SK-N-SH (cell line): ENCODE data around the gene HOPX. TPM values are rescaled to one million over a fixed set of nuclear protein-coding genes. Genes with fewer than 3 reads are reported as not detected.
A peak's percentile ranks its signal among the peaks of the same experiment; 100 is the strongest.

ENCODE experiments used
- CTCF ChIA-PET: fragments of 300-600, 350-600 bp; formaldehyde crosslinking; extraction: SDS; loops from one replicate; lab custom pipeline; 2021; lab: Yijun Ruan, JAX
- POLR2A ChIA-PET: fragments of 350-600 bp; sonication (Branson Sonifier 250); formaldehyde crosslinking; extraction: SDS; loops from one replicate; lab custom pipeline; 2020; ENCODE audit warnings: antibody characterized with exemption, inconsistent platforms; lab: Yijun Ruan, JAX
- DNase-seq: peaks from one replicate; pipeline ENCODE4 v3.0.0; 2012
- H2AFZ ChIP-seq: fragments of 200-600 bp; sonication (generic); 2 replicates; pipeline ENCODE4 v1.8.1; 2016; ENCODE audit warnings: antibody characterized with exemption, mild to moderate bottlenecking, low read depth
- H3F3A ChIP-seq: fragments of 200-600 bp; sonication (generic); replicated peaks from 2 replicates; pipeline ENCODE3; 2016; ENCODE audit warnings: antibody characterized with exemption, mild to moderate bottlenecking; ENCODE audit not compliant: insufficient read depth
- H3K27ac ChIP-seq, 2 experiments: fragments of 200-500 bp in 1 of 2; fragments of 200-600 bp in 1 of 2; sonication (Bioruptor generic) in 1 of 2; sonication (generic), shearing (Covaris generic) in 1 of 2; 2 replicates each; pipeline versions ENCODE4 v1.5.1 to v1.6.1; 2014 to 2016; ENCODE audit warnings: low read depth in 2 of 2, inconsistent platforms in 1 of 2, low read length in 1 of 2, mild to moderate bottlenecking in 1 of 2, mixed read lengths in 1 of 2
- H3K27me3 ChIP-seq: fragments of 200-600 bp; sonication (generic), shearing (Covaris generic); 2 replicates; pipeline ENCODE4 v1.6.1; 2016; ENCODE audit warnings: mixed run types; ENCODE audit not compliant: insufficient read depth
- H3K36me3 ChIP-seq, 2 experiments: fragments of 200-500 bp in 1 of 2; fragments of 200-600 bp in 1 of 2; sonication (Bioruptor generic) in 1 of 2; sonication (generic) in 1 of 2; replicated peaks in 1 of 2; 2 replicates each; pipeline versions ENCODE3 to v1.5.1; 2014 to 2016; ENCODE audit warnings: low read length in 1 of 2, mild to moderate bottlenecking in 1 of 2; ENCODE audit not compliant: insufficient read depth in 2 of 2, control insufficient read depth in 1 of 2
- H3K4me1 ChIP-seq, 2 experiments: fragments of 200-500 bp in 1 of 2; fragments of 200-600 bp in 1 of 2; sonication (Bioruptor generic) in 1 of 2; sonication (generic), shearing (Covaris generic) in 1 of 2; 2 replicates each; pipeline versions ENCODE4 v1.5.1 to v1.6.1; 2014 to 2016; ENCODE audit warnings: low read depth in 1 of 2, low read length in 1 of 2, mixed run types in 1 of 2; ENCODE audit not compliant: insufficient read depth in 2 of 2, control insufficient read depth in 1 of 2
- H3K4me2 ChIP-seq: fragments of 200-600 bp; sonication (generic), shearing (Covaris generic); 2 replicates; pipeline ENCODE4 v1.6.1; 2017; ENCODE audit warnings: mixed run types
- H3K4me3 ChIP-seq, 2 experiments: fragments of 200-500 bp in 1 of 2; fragments of 200-600 bp in 1 of 2; sonication (Bioruptor generic) in 1 of 2; sonication (generic), shearing (Covaris generic) in 1 of 2; 2 replicates each; pipeline versions ENCODE4 v1.5.1 to v1.8.1; 2014 to 2016; ENCODE audit warnings: low read depth in 2 of 2, inconsistent platforms in 1 of 2, low read length in 1 of 2, mild to moderate bottlenecking in 1 of 2, mixed read lengths in 1 of 2, moderate library complexity in 1 of 2
- H3K79me2 ChIP-seq: fragments of 200-600 bp; sonication (generic); 2 replicates; pipeline ENCODE4 v1.8.1; 2017; ENCODE audit warnings: mild to moderate bottlenecking; ENCODE audit not compliant: insufficient read depth
- H3K9ac ChIP-seq: fragments of 200-600 bp; sonication (generic); 2 replicates; pipeline ENCODE4 v1.6.1; 2017; ENCODE audit warnings: mixed run types
- H3K9me2 ChIP-seq: fragments of 200-600 bp; sonication (generic); 2 replicates; pipeline ENCODE4 v1.6.1; 2017; ENCODE audit warnings: mixed run types
- H3K9me3 ChIP-seq: fragments of 200-600 bp; sonication (generic); 2 replicates; pipeline ENCODE4 v1.6.1; 2017; ENCODE audit warnings: mixed run types, mild to moderate bottlenecking, moderate library complexity
- H4K20me1 ChIP-seq: fragments of 200-600 bp; sonication (generic); 2 replicates; pipeline ENCODE4 v1.6.1; 2017; ENCODE audit warnings: mild to moderate bottlenecking, mixed run types; ENCODE audit not compliant: insufficient read depth
- CHD2 ChIP-seq: fragments of 150-350 bp; IDR thresholded peaks from 2 replicates; pipeline ENCODE4 v1.6.1; 2018; ENCODE audit warnings: low read length; ENCODE audit not compliant: partially characterized antibody
- CTCF ChIP-seq: fragments of 200-600 bp; sonication (generic); IDR thresholded peaks from 2 replicates; pipeline ENCODE4 v1.6.1; 2017; ENCODE audit warnings: antibody characterized with exemption, mild to moderate bottlenecking, moderate library complexity
- FOSL2 ChIP-seq: IDR thresholded peaks from 2 replicates; pipeline ENCODE4 v1.4.0; 2012; ENCODE audit warnings: low read depth, mild to moderate bottlenecking, moderate library complexity, borderline replicate concordance
- FOXM1 ChIP-seq: IDR thresholded peaks from 2 replicates; pipeline ENCODE4 v1.4.0; 2012; ENCODE audit warnings: low read depth, mild to moderate bottlenecking
- GATA2 ChIP-seq: sonication (generic); formaldehyde crosslinking; IDR thresholded peaks from 2 replicates; pipeline ENCODE4 v1.5.0; 2020; ENCODE audit warnings: mild to moderate bottlenecking, missing genetic modification reagents
- MAX ChIP-seq: IDR thresholded peaks from 2 replicates; pipeline ENCODE4 v1.4.0; 2012; ENCODE audit warnings: low read depth
- NFIC ChIP-seq: IDR thresholded peaks from 2 replicates; pipeline ENCODE4 v1.4.0; 2012; ENCODE audit warnings: borderline replicate concordance
- RAD21 ChIP-seq: IDR thresholded peaks from 2 replicates; pipeline ENCODE4 v1.6.1; 2012; ENCODE audit warnings: mild to moderate bottlenecking, low read length
- RCOR1 ChIP-seq: fragments of 150-350 bp; IDR thresholded peaks from 2 replicates; pipeline ENCODE4 v1.6.1; 2017; ENCODE audit warnings: antibody characterized with exemption, low read length
- REST ChIP-seq: IDR thresholded peaks from 2 replicates; pipeline ENCODE4 v1.6.1; 2012; ENCODE audit warnings: mild to moderate bottlenecking, low read depth, low read length, moderate library complexity
- RXRA ChIP-seq: IDR thresholded peaks from 2 replicates; pipeline ENCODE4 v1.4.0; 2012; ENCODE audit warnings: low read depth, mild to moderate bottlenecking, borderline replicate concordance
- TAF1 ChIP-seq: IDR thresholded peaks from 2 replicates; pipeline ENCODE4 v1.6.1; 2012; ENCODE audit warnings: low read depth, mild to moderate bottlenecking, low read length, moderate library complexity, borderline replicate concordance
- TCF12 ChIP-seq: IDR thresholded peaks from 2 replicates; pipeline ENCODE4 v1.4.0; 2012
- TEAD4 ChIP-seq: IDR thresholded peaks from 2 replicates; pipeline ENCODE4 v1.4.0; 2012; ENCODE audit warnings: mild to moderate bottlenecking, borderline replicate concordance; ENCODE audit not compliant: insufficient read depth
- USF2 ChIP-seq: fragments of 150-350 bp; IDR thresholded peaks from 2 replicates; pipeline ENCODE4 v1.6.1; 2017; ENCODE audit warnings: antibody characterized with exemption, low read length, low read depth, borderline replicate concordance
- YY1 ChIP-seq: IDR thresholded peaks from 2 replicates; pipeline ENCODE4 v1.4.0; 2012; ENCODE audit warnings: low read depth, mild to moderate bottlenecking
- WGBS: methylation state at CpG from one replicate; pipeline ENCODE4 v1.1.6; 2017; ENCODE audit warnings: low lambda C conversion rate; 5-methylcytosine and 5-hydroxymethylcytosine counted together
- polyA plus RNA-seq, 3 experiments: library from polyadenylated mRNA; depleted of rRNA; stranded (reverse); fragments of >200 nt; gene quantifications; 2 replicates each; pipeline ENCODE4 v1.2.3, GENCODE V29; 2012

The HOPX gene
- polyA plus RNA-seq, 1 of the 3 experiments (the other 2 are of a cell fraction), result 0.05 TPM

GRCh38 chr4:56613101-56613862 lies 67.8 kb downstream of the HOPX start:
- Histone ChIP-seq H3K27ac (no peak overlapping the region), H3K27me3 (no peaks in the 10 kb centered on the region), H3K4me2 (no peak overlapping the region), H3K36me3 (no peaks in the 10 kb centered on the region), H3K4me1 (no peaks in the 10 kb centered on the region), H3F3A (no peaks in the 10 kb centered on the region), H3K9me2 (no peaks in the 10 kb centered on the region), H4K20me1 (no peaks in the 10 kb centered on the region), H3K9ac (no peak overlapping the region), H3K79me2 (no peaks in the 10 kb centered on the region), H3K9me3 (no peaks in the 10 kb centered on the region), H3K4me3 (no peak overlapping the region), H2AFZ (no peak overlapping the region)
- no peak for DNase-seq
- WGBS, result 81% methylated on average over 5 of the region's 5 CpGs
- CTCF ChIA-PET, result no interaction called here
- TF ChIP-seq CHD2 (no peak), YY1 (peak; percentile 19; the same call in 1 of the 2 replicates)
- POLR2A ChIA-PET, result no interaction called here

- Histone ChIP-seq H3K27ac (no peak overlapping the region), H3K36me3 (no peaks in the 10 kb centered on the region), H3F3A (no peaks in the 10 kb centered on the region), H2AFZ (no peak overlapping the region), H4K20me1 (no peaks in the 10 kb centered on the region), H3K4me3 (no peak overlapping the region), H3K4me1 (no peaks in the 10 kb centered on the region), H3K9me3 (no peaks in the 10 kb centered on the region), H3K4me2 (no peak overlapping the region), H3K9me2 (no peaks in the 10 kb centered on the region), H3K27me3 (no peaks in the 10 kb centered on the region), H3K79me2 (no peaks in the 10 kb centered on the region), H3K9ac (no peak overlapping the region)
- no peak for TF ChIP-seq TEAD4
- TF ChIP-seq NFIC, result no peak
- no peak for TF ChIP-seq YY1
- no peak for TF ChIP-seq CHD2
- no peak for TF ChIP-seq GATA2
- no peak for TF ChIP-seq USF2
- DNase-seq, result no peak
- WGBS, result 80% methylated on average over 11 of the region's 11 CpGs
- ChIA-PET CTCF (no interaction called here), POLR2A (no interaction called here)
Observed at GRCh38 chr4:56612282-56612681, 68.8 kb downstream of the HOPX start.

- Histone ChIP-seq H3K27me3 (no peaks in the 10 kb centered on the region; the same call in 1 of the 2 replicates), H3K9me3 (no peaks in the 10 kb centered on the region), H3K4me1 (no peaks in the 10 kb centered on the region), H3K79me2 (no peaks in the 10 kb centered on the region), H3K4me3 (no peak overlapping the region), H2AFZ (no peak overlapping the region), H3K9me2 (no peaks in the 10 kb centered on the region), H3K27ac (no peak overlapping the region), H4K20me1 (no peaks in the 10 kb centered on the region), H3K4me2 (no peak overlapping the region), H3K9ac (no peak overlapping the region), H3K36me3 (no peaks in the 10 kb centered on the region), H3F3A (no peaks in the 10 kb centered on the region)
- no peak for DNase-seq
- WGBS, result 48% methylated on average over 2 of the region's 2 CpGs
- ChIA-PET CTCF (no interaction called here), POLR2A (no interaction called here)
- TF ChIP-seq RXRA (no peak), FOSL2 (no peak), TAF1 (no peak), RAD21 (no peak), REST (no peak), MAX (no peak), FOXM1 (no peak), RCOR1 (no peak), TCF12 (no peak), CTCF (no peak)
Observed at GRCh38 chr4:56611501-56611900, 69.6 kb downstream of the HOPX start.
